ENCODE results near the gene GRIK5. TPM values are rescaled to one million over a fixed set of nuclear protein-coding genes. Genes with fewer than 3 reads are reported as not detected.
"Not testable (repeated sequence)": the region's sequence is repeated elsewhere in the genome, so short reads cannot be mapped to it uniquely, and the experiment has no call there.

GRIK5 gene
- total RNA-seq, 1 experiment from 2014 or later = 43.1 TPM

DNA sequence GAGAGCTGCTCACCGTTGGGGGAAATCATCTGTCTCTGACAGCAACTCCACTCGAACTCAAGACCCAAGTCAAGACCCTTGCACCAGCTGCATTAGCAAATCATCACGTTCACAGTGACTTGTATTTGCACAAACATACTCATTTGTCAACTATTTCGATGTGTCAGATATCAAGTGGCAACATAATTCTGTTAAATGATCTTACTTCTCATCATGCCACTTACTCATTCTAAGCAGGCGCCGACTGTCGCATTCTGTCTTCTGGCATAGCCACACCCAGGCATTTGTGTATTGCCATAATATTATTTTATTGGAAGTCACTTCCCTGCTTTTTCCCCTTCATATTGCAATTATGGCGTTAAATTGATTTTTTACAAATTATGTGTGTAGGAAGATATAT is 53.0 kb downstream of the GRIK5 start:
- H4K91ac ChIP-seq (ENCODE audit: insufficient read length, low read depth, low read length) = no peak overlapping the region
- H3K18ac ChIP-seq (ENCODE audit: insufficient read length, low read depth, low read length) = no peak overlapping the region
- no peaks in the 10 kb centered on the region for H3K79me2 ChIP-seq (ENCODE audit: insufficient read depth, low read length)
- no peak overlapping the region for H4K5ac ChIP-seq (ENCODE audit: insufficient read length, low read depth, low read length)
- Mint-ChIP-seq H3K4me3 (no peak overlapping the region), H3K9me3 (no peaks in the 10 kb centered on the region), H3K27me3 (ENCODE audit: low read depth) (no peaks in the 10 kb centered on the region), H3K4me1 (no peaks in the 10 kb centered on the region), H3K36me3 (ENCODE audit: insufficient read depth in 1 of 3, low read depth in 3 of 3) (peaks cover 23 to 45% (median 32%) of the 10 kb centered on the region in 3 experiments; a peak in 6 of 7 replicates), H3K27ac (no peak overlapping the region)
- H3K4ac ChIP-seq (ENCODE audit: low read depth, low read length) = no peak overlapping the region
- H3K79me1 ChIP-seq (ENCODE audit: insufficient read depth, low read depth, low read length, poor library complexity, severe bottlenecking) = no peaks in the 10 kb centered on the region
- WGBS (ENCODE audit: extremely low coverage, insufficient read length, low lambda C conversion rate) = no CpG with 5 or more reads among the region's 8 CpGs
- H3K4me2 ChIP-seq (ENCODE audit: insufficient read depth, insufficient read length, low read length) = no peak overlapping the region
- no peak overlapping the region for H3T11ph ChIP-seq (ENCODE audit: low read length)
- no peak overlapping the region for H4K8ac ChIP-seq (replicated peaks; ENCODE audit: insufficient read length, low read depth, low read length)
- TF ChIP-seq, protein P1, sequence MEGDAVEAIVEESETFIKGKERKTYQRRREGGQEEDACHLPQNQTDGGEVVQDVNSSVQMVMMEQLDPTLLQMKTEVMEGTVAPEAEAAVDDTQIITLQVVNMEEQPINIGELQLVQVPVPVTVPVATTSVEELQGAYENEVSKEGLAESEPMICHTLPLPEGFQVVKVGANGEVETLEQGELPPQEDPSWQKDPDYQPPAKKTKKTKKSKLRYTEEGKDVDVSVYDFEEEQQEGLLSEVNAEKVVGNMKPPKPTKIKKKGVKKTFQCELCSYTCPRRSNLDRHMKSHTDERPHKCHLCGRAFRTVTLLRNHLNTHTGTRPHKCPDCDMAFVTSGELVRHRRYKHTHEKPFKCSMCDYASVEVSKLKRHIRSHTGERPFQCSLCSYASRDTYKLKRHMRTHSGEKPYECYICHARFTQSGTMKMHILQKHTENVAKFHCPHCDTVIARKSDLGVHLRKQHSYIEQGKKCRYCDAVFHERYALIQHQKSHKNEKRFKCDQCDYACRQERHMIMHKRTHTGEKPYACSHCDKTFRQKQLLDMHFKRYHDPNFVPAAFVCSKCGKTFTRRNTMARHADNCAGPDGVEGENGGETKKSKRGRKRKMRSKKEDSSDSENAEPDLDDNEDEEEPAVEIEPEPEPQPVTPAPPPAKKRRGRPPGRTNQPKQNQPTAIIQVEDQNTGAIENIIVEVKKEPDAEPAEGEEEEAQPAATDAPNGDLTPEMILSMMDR (conservative IDR thresholded peaks at IDR 0.05) = no peak
- no peak overlapping the region for H2BK120ac ChIP-seq (ENCODE audit: low read depth, low read length, poor library complexity, severe bottlenecking)
- no peak overlapping the region for H3K9ac ChIP-seq (ENCODE audit: extremely low read depth, insufficient read length, low read length)
- H3K23ac ChIP-seq (ENCODE audit: insufficient read length, low read depth, low read length) = no peak overlapping the region
- H2AK5ac ChIP-seq (ENCODE audit: insufficient read length, low read length) = no peak overlapping the region
- H2AFZ ChIP-seq (ENCODE audit: low read length) = no peak overlapping the region
- H3K14ac ChIP-seq (ENCODE audit: insufficient read depth, low read length) = no peak overlapping the region
- no peak overlapping the region for H2BK20ac ChIP-seq (ENCODE audit: low read depth, low read length, poor library complexity, severe bottlenecking)
- no peak overlapping the region for H2BK12ac ChIP-seq (ENCODE audit: insufficient read length, low read depth, low read length)
- DNase-seq = no peak
- H3K27ac ChIP-seq (ENCODE audit: insufficient read length, low read depth, low read length) = no peak overlapping the region
- no peak overlapping the region for H2BK15ac ChIP-seq (ENCODE audit: low read depth, low read length)
- no peak overlapping the region for H2BK5ac ChIP-seq (ENCODE audit: insufficient read length, low read length)
- no peaks in the 10 kb centered on the region for H3K23me2 ChIP-seq (ENCODE audit: insufficient read length, low read depth, low read length, poor library complexity, severe bottlenecking)
- no peaks in the 10 kb centered on the region for H3K4me1 ChIP-seq (ENCODE audit: insufficient read depth, low read length)
- no peak overlapping the region for H3K56ac ChIP-seq (ENCODE audit: insufficient read length, low read depth, low read length)
- H3K27me3 ChIP-seq (ENCODE audit: insufficient read depth, low read length) = no peaks in the 10 kb centered on the region
- H4K20me1 ChIP-seq (ENCODE audit: control insufficient read depth, insufficient read depth, insufficient read length) = no peaks in the 10 kb centered on the region
- H3K9me3 ChIP-seq (ENCODE audit: control insufficient read depth, low read depth, low read length) = no peaks in the 10 kb centered on the region

DNA sequence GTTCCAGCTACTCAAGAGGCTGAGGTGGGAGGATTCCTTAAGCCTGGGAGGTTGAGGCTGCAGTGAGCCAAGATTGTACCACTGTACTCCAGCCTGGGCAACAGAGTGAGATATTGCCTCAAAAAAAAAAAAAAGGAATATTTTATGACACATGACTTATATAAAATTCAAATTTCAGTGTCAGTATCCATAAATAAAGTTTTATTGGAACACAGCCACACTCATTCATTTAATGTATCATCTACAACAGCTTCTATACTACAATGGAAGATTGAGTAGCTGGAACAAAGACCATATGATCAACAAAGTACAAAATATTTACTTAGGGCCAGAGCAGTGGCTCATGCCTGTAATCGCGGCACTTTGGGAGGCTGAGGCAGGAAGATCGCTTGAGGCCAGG is 57.3 kb downstream of the GRIK5 start:
- not testable (repeated sequence) for H3K9me3 Mint-ChIP-seq; H3K9ac ChIP-seq (ENCODE audit: extremely low read depth, insufficient read length, low read length)

More for the DNA sequence above, 57.3 kb downstream of the GRIK5 start:
- H3K23ac ChIP-seq (ENCODE audit: insufficient read length, low read depth, low read length); H2BK15ac ChIP-seq (ENCODE audit: low read depth, low read length); H3K27me3 Mint-ChIP-seq (ENCODE audit: low read depth); H4K20me1 ChIP-seq (ENCODE audit: control insufficient read depth, insufficient read depth, insufficient read length); H2BK5ac ChIP-seq (ENCODE audit: insufficient read length, low read length); H3K4me1 Mint-ChIP-seq; H3K4me3 Mint-ChIP-seq; H2BK20ac ChIP-seq (ENCODE audit: low read depth, low read length, poor library complexity, severe bottlenecking); H4K91ac ChIP-seq (ENCODE audit: insufficient read length, low read depth, low read length); H2AK5ac ChIP-seq (ENCODE audit: insufficient read length, low read length); H3K18ac ChIP-seq (ENCODE audit: insufficient read length, low read depth, low read length); H4K8ac ChIP-seq (replicated peaks; ENCODE audit: insufficient read length, low read depth, low read length); H3K4me2 ChIP-seq (ENCODE audit: insufficient read depth, insufficient read length, low read length); H3K23me2 ChIP-seq (ENCODE audit: insufficient read length, low read depth, low read length, poor library complexity, severe bottlenecking); H2AFZ ChIP-seq (ENCODE audit: low read length); H3K9me3 ChIP-seq (ENCODE audit: control insufficient read depth, low read depth, low read length); DNase-seq; H3K27ac Mint-ChIP-seq; H3K14ac ChIP-seq (ENCODE audit: insufficient read depth, low read length); H3T11ph ChIP-seq (ENCODE audit: low read length); H3K4ac ChIP-seq (ENCODE audit: low read depth, low read length); H2BK12ac ChIP-seq (ENCODE audit: insufficient read length, low read depth, low read length); H3K4me1 ChIP-seq (ENCODE audit: insufficient read depth, low read length); H3K27me3 ChIP-seq (ENCODE audit: insufficient read depth, low read length); H4K5ac ChIP-seq (ENCODE audit: insufficient read length, low read depth, low read length); H3K27ac ChIP-seq (ENCODE audit: insufficient read length, low read depth, low read length); H3K56ac ChIP-seq (ENCODE audit: insufficient read length, low read depth, low read length); H3K79me2 ChIP-seq (ENCODE audit: insufficient read depth, low read length); H3K79me1 ChIP-seq (ENCODE audit: insufficient read depth, low read depth, low read length, poor library complexity, severe bottlenecking); H2BK120ac ChIP-seq (ENCODE audit: low read depth, low read length, poor library complexity, severe bottlenecking): not testable (repeated sequence)
- WGBS (ENCODE audit: extremely low coverage, insufficient read length, low lambda C conversion rate) = no CpG with 5 or more reads among the region's 3 CpGs
- H3K36me3 Mint-ChIP-seq (ENCODE audit: insufficient read depth in 1 of 3, low read depth in 3 of 3) = peaks cover 6 to 29% (median 8%) of the 10 kb centered on the region in 3 experiments; a peak in 6 of 7 replicates

All from H9 (cell line).